Hematopoietic multipotent progenitor cell treated with erythropoietin and hydrocortisone succinate and interleukin-3 and kit ligand, for 6 days (in vitro differentiated cells): ENCODE data around the gene PFDN6.
"Not testable (repeated sequence)": the region's sequence is repeated elsewhere in the genome, so short reads cannot be mapped to it uniquely, and the experiment has no call there.

Experiments
- DNase-seq: peaks from one replicate; pipeline ENCODE4 v3.0.0-alpha.2; 2015

PFDN6 gene

GRCh38 chr6:33288921-33289783 lies at the start of gene PFDN6, which contains the start of gene WDR46:
Gene PFDN6 (plus strand): TSS chr6:33289601. CDS start chr6:33289857, 256 bp downstream.
Gene WDR46 (minus strand): TSS chr6:33289239. CDS start chr6:33289170, 69 bp downstream.
- DNase-seq, result peak; percentile 97

DNA sequence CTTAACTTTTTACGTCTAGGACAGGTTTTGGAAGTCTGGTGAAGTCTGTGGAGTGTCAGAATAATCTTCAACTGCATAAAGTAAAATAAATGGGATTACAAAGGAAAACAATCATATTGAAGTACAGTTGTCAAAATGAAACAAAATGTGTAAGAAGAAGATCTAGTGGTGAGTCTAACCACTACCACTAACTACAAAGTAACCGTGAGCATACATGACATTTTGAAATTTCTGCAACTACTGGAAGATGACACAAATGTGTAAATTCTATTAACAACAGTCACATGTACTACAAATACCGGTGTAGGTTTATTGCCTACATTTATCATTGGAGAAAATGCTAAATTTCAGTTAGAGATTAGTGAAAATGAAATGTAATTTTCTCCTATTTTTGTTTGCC lies 47.4 kb upstream of the PFDN6 start:
- no peak for DNase-seq

DNA sequence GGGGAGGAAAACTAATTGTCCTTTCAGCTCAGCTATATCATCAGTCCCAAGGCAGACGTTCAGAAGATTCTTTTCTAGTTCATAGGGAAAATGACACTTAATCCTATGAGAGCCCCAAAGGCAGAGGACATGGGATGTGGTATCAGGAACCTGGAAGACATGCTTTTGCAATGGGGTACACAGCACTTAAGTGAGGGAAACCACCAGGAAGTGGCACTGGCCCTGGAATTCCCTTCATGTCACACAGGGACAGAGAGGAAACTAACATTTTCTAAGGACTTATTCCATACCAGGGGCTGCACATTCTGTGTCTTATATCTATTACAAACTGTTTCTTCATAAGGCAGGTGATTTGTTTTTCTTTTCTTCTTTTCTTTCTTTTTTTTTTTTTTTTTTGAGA lies 45.9 kb upstream of the PFDN6 start:
- DNase-seq, result no peak

GRCh38 chr6:33247977-33248642 lies 41.3 kb upstream of the PFDN6 start:
- DNase-seq, result peak; percentile 96

- no peak for DNase-seq
Observed at GRCh38 chr6:33248643-33248931, 40.8 kb upstream of the PFDN6 start.

DNA sequence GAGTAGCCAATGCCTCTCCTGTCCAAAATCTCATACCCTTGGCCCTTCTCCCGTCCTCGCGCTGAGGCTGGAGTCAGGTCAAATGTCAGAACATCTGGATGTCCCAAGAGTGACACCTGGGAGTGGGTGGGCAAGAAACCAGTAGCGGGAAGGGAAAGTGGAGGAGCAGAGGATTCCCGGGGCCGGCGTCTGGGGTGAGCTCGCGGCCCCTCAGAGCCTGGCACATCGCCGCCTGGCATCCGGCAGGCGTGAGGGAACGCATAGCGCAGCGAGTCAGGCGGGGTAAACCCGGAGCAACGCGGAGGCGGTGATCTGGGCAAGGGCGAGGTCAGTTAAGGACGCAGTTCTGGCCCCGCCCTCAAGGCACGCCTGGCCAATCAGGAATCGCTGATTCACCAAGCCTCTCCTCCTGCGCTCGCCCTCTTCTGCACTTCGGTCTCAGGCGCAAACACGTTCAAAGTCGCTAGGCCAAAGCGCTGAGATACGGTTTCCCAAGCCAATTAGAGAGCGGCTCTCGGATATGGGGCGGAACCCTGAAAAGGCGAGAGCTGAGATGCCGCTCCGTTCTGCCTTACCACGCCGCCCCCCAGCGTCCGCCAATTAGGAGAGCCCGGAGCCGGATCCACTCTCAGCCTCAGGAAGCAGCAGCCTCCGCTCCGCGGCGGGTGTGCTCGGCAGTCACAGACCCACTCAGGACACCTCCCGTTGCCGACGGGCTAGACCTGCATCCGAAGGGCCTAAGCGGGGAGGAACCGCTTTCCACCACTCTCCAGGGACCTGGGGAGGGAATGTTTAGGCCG lies 40.3 kb upstream of the PFDN6 start:
- DNase-seq, result peak; percentile 100

GRCh38 chr6:33249732-33250630 lies 39.4 kb upstream of the PFDN6 start:
- DNase-seq, result peak; percentile 16

DNA sequence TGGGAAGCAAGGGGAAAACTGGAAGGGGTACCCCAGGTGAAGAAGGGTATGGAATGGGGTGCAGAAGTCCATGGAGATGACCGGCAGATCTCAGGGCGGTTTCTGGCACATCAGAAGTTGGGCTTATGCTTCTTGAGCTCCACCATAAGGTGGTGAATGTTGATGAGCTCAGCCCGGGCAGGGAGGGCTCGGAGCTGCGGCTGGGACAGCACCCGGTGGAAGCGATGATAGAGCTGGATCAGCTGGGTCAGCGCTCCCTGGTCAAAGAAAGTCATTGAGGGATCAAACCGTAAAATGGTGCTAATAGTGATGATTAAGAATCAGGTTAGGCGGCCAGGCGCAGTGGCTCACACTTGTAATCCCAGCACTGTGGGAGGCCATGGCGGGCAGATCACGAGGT lies 38.7 kb upstream of the PFDN6 start:
- DNase-seq, result no peak

- DNase-seq, result no peak
Observed at GRCh38 chr6:33251395-33252012, 37.9 kb upstream of the PFDN6 start.

GRCh38 chr6:33252759-33253158 lies 36.6 kb upstream of the PFDN6 start:
- DNase-seq, result no peak

DNA sequence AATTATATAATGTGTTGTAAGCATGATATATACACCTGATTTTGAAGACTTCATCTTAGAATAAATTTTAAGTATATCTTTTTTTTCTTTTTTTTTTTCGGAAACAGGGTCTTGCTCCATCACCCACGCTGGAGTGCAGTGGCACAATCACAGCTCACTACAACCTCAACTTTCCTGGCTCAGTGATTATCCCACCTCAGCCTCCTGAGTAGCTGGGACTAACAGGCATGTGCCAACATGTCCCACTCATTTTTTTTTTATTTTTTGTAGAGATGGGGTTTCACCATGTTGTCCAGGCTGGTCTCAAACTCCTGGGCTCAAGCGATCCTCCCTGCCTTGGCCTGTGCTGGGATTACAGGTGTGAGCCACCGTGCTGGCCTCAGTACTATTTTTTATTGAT lies 34.8 kb upstream of the PFDN6 start:
- no peak for DNase-seq

- no peak for DNase-seq
Observed at GRCh38 chr6:33259032-33259431, 30.4 kb upstream of the PFDN6 start.

- not testable (repeated sequence) for DNase-seq
Observed at GRCh38 chr6:33262490-33262889, 26.9 kb upstream of the PFDN6 start.

DNA sequence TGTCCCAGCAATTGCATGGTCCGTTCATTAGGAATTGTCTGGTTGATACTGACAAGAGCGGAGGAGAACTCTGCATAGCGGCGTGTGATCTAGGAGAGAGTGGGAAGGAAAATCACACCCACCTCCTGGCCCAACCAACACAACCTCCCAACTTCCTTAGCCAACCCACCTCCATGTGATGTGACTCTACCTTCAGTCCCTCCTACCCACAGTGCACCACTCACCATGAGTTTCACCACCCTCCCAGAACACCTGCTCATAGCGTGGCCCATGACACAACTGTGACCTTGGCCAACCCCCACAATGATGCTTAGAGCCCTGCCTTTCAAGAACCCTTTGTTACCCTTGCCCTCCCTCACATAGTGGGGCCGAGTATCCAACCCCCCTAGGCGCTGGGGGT lies 25.4 kb upstream of the PFDN6 start:
- DNase-seq, result no peak

- DNase-seq, result peak; percentile 66
Observed at GRCh38 chr6:33271117-33271467, 18.3 kb upstream of the PFDN6 start.

GRCh38 chr6:33271468-33272274 lies 17.7 kb upstream of the PFDN6 start, which contains the start of the genes RPS18 and VPS52:
Gene RPS18 (plus strand): TSS chr6:33272075. CDS start chr6:33272120, 45 bp downstream.
Gene VPS52 (minus strand): TSS chr6:33271876. CDS start chr6:33271675, 201 bp downstream.
- peak; percentile 100 for DNase-seq

GRCh38 chr6:33272275-33273128 lies 16.9 kb upstream of the PFDN6 start:
- peak; percentile 52 for DNase-seq

DNA sequence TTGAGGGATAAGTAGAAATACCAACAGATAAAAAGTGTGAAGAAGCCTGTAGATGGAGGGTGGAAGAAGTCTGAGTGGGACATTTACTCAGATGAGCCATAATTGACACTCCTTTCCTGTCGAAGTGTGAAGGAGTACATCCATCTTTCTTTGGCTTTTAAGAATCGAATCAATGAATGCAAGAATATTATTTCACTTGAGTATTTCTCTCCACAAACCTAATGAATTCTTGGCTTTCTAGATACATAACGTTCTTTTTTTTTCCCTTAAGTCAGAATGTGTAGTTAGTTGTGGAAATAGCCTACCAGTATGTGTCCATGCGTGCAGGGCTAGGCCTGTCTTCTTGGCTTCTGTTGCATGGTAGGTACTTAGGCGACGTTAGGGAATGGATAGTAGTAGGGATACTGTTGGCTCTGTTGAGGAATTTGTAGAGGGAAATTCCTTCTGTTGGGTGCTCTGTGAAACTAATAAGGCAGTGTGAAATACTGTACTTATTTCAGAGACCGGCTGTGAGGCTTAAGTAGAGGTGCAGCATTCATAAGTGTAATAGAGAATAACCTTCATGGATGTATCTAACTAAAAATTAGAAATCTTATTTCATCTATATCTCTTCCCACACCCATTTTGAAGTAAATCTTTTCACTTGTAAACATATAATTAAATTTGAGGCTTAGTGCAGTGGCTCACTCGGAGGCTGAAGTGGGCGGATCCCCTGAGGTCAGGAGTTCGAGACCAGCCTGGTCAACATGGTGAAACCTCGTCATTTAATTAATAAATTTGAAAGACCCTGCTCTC lies 16.1 kb upstream of the PFDN6 start:
- peak; percentile 18 for DNase-seq
